Stimulated activated CD8-positive, alpha-beta memory T cell treated with anti-CD3 and anti-CD28 coated beads, Interleukin-2, amount 100 ng/mL, for 1 hour (primary cell): ENCODE data around the gene OOEP.
"Not testable (repeated sequence)": the region's sequence is repeated elsewhere in the genome, so short reads cannot be mapped to it uniquely, and the experiment has no call there.

Experiments
- DNase-seq, 2 donors: peaks; one replicate each; pipeline ENCODE4 v3.0.0-alpha.2; 2020; ENCODE audit warnings: low read depth in 2 of 2

The OOEP gene

DNA sequence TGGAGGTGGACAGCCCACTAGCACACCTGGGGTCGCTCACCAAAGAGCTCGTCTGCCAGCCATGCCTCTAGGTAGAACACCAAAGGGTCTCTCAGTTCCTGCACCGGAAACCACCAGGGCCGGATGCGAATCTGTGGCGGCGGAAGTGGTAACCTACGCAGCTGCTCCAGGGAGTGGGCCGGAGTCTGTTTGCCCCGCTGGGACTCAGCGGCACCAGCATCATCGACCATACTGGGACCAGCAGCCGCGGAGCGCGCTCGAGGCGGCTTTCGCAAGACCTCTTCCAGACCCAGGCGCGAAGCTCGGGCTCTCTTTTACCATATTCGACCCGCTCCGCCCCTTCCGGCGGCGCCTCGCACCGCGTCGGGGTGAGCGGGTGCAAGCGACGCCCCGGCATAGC is at the start of gene OOEP:
TSS of gene OOEP (minus strand) at position 335 of the 400 bp plus-strand sequence. CDS start at position 230, 105 bp downstream.
- no peak for DNase-seq

DNA sequence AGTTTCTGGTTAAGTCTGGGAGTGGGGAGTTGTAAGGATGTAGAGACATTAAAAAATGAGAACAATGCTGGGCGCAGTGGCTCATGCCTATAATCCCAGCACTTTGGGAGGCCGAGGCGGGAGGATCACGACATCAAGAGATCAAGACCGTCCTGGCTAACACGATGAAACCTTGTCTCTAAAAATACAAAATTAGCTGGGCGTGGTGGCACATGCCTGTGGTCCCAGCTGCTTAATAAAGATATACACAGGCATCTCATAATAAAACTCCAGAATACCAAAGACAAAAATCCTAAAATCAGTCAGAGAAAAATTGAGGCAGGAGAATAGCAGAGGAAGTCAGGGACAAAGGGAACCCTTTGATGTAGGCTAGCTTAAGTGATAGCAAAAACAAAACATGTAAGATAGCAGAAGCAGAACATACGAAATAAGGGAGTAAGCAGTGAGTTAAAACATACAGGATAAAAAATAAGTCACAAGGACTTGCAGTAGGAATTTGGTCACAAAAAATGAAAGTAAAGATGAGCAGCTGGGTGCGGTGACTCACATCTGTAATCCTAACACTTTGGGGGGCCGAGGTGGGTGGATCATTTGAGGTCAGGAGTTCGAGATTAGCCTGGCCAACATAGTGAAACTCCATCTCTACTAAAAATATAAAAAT is 48.5 kb upstream of the OOEP start:
- no peak for DNase-seq

DNA sequence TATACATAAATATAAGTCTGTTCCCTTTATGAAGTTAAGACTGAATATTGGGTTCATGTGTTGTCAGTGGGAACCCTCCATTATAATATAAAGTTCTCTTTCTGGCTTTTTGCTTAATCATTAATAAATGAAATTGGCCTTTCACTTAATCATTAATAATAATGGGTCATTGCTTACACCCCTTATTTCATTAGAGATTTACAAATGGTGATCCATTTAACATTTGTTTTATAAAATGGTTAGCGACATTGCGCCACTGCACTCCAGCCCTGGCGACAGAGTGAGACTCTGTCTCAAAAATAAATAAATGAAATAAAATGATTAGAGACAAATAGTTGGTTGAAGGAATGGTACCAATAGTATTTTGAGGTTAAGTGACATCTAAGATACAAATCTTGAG is 43.4 kb upstream of the OOEP start:
- no peak for DNase-seq

DNA sequence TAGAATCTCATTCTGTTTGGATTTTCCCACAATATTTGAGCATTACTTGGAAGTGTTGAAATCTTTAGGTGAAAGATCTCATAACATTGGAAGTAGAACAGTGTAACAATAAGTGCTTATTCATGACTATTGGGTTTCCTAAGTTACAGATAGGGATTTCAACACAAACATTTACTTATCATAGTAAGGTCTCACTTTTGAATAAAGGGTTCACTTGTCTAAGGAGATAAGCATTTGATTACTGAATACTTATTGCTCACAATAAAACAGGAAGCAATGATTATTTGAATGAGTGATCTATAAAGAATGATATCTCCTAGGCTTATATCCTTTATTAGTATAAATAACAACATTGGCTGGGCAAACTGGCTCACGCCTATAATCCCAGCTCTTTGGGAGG is 39.7 kb upstream of the OOEP start:
- DNase-seq: no peak

DNA sequence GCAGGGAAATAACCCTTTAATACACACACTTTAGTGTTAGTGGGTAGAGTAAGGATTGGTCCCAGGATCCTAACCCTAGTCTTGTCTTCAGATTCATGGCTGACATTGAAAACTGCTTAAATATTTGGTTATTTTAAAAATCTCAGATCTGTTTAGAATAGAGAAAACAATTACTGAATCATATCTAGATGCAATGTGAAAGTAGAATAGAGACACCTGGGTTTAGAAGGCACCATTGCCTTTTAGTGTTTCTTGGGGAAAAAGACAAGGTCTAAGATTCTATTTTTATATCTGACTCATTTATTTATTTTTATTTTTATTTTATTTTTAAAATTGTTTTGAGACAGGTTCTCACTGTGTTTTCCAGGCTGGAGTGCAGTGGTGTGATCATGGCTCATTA is 31.0 kb upstream of the OOEP start:
- DNase-seq: no peak

DNA sequence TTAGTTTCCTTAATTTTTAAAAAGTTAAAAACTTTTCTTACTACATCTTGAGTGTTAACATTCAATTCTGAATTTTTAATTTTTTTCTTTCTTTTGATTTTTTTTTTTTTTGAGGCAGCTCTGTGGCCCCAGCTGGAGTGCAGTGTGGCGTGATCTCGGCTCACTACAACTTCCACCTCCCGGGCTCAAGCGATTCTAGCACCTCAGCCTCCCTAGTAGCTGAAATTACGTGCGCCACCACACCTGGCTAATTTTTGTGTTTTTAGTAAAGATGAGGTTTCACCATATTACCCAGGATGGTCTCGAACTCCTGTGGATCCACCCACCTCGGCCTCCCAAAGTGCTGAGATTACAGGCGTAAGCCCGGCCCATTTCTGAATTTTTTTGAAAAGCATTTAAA is 26.2 kb upstream of the OOEP start:
- no peak for DNase-seq

DNA sequence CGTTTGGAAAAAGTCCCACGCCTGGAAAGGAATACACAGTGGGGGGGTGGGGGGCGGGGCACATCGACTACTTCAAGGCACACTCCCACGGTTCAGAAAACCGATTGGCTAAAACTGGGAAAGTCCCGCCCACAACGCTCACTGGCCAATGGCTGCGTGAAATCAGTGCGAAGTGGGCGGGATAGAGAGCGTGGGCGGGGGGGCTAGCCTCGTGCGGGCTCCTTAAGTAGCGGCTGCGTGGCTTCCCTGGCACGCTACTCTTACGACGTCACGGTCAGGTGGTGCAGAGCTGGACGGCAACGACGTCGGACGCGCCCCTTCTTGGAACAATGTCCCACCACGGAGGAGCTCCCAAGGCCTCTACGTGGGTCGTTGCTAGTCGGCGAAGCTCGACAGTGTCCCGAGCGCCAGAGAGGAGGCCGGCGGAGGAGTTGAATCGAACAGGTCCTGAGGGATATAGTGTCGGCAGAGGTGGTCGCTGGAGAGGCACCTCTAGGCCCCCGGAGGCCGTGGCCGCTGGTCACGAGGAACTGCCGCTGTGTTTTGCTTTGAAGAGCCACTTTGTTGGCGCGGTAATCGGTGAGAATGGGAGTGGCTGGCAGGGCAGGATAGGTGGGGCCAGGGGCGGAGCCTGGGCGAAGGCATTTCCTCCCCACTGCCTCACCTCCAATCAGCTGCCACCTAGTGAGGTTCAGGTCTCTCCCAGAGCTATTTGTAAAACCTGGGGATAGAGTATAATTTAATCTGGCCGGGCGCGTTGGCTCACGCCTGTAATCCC is 25.1 kb upstream of the OOEP start, which contains the start of gene DDX43:
TSS of gene DDX43 (plus strand) at position 252 of the 778 bp plus-strand sequence. CDS start at position 330, 78 bp downstream.
- peak in 1 of 2 donors; percentile 30 for DNase-seq

DNA sequence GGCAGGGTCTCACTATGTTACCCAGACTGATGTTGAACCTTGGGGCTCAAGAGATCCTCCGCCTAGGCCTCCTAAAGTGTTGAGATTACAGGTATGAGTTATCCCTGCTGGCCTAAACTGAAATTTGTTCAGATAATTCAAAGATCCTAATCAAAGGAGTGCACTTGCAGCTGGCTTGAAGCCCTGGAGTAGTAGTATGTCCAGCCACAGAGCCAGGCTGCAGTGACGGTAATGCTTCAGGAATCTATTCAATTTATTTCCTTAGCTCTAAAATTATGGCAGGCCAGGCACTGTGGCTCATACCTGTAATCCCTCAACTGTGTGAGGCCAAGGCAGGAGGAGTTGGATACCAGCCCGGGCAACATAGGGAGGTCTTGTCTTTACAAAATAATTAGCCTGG is 23.6 kb upstream of the OOEP start:
- DNase-seq: no peak

DNA sequence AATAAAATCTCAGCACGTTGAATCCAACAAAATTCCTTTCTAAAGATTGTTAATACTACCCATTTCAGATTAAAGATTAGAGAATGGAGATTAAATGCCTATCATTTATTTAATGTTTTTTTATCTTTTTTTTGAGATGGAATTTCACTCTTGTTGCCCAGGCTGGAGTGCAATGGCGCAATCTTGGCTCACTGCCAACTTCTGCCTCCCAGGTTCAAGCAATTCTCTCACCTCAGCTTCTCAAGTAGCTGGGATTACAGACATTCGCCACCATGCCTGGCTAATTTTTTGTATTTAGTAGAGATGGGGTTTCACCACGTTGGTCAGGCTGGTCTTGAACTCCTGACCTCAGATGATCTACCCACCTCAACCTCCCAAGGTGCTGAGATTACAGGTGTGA is 22.5 kb upstream of the OOEP start:
- DNase-seq: not testable (repeated sequence)

DNA sequence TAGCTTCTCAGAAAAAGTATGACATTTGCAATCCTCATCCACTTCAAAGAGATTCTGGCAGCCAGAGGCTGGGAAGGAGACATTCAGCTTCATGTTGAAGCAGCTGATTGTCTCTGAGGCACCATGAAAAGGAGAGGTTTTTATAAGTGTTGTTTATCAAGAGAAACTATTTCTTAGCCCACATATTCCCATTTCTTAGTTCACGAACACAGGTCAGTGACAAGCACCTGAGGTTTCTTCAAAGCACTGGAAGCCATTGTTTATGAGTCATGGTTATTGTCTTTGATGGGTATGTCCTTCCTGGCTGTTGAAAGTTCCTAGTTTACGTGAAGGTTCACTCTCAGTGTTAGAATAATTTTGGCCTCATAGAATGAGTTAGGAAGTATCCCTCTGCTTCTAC is 22.0 kb upstream of the OOEP start:
- DNase-seq: no peak

DNA sequence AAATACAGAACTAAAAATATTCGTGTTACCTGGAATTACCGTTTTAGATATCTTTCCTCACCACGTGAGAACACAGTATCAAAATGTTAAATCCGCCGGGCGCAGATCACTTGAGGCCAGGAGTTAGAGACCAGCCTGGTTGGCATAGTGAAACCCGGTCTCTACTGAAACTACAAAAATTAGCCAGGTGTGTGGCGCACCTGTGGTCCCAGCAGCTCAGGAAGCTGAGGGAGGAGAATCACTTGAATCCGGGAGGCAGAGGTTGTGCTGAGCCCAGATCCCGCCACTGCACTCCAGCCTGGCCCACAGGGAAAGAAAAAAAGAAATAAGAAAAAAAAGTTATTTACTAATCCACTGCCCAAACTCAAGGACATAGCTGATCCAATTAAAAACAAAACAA is 20.2 kb upstream of the OOEP start:
- DNase-seq: no peak

DNA sequence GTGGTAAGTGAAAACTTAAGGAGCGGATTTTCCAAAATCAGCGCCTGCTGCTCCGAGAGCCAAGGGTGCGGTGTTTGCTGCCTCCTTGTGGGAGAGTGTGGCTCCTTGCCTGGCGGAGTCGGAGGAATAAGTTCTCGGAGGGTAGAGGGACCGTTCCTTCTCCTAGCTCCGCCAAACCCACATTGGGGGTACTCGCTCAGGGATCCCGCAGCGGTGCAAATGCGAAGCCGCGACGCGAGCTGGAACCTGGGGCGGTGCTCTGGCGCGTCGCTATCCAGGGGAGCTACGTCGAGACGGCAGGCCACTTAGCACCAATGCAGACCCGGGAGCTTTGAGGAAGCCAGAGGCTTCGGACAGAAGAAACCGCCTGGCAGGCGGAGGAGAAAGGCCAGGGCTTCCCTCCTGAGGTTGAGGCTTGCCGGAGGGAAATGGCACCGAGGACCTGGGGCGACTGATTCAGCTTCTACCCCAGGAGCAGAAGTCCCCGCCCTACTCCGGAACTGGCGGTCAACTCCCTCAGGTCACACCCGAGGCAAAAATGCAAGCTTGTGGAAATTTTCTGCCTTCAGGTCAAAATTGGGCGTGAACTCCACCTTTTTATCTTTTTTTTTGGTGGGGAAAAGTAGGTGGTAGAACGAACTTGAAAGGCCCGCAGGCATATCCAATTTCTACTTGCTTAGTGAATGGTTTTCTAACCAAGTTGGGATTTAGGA is 19.3 kb upstream of the OOEP start:
- peak; percentile 15 to 43 for DNase-seq

DNA sequence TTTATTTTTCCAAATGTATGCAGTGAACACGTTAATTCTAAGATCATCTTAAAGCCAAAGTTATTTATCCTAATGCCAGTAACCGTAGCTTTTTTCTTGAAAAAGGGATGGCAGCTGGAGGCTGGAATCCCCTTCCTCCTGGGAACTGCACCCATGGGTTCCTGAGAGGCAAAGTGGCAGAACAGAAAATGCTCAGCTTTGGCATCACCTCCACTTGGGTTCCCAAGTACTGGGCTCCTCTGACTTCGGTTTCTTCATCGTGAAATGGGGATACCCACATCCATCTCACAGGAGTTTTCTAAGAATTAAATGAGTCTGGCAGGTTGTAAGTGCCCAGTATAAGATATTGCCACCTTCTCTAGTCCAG is 18.7 kb upstream of the OOEP start:
- DNase-seq: no peak

DNA sequence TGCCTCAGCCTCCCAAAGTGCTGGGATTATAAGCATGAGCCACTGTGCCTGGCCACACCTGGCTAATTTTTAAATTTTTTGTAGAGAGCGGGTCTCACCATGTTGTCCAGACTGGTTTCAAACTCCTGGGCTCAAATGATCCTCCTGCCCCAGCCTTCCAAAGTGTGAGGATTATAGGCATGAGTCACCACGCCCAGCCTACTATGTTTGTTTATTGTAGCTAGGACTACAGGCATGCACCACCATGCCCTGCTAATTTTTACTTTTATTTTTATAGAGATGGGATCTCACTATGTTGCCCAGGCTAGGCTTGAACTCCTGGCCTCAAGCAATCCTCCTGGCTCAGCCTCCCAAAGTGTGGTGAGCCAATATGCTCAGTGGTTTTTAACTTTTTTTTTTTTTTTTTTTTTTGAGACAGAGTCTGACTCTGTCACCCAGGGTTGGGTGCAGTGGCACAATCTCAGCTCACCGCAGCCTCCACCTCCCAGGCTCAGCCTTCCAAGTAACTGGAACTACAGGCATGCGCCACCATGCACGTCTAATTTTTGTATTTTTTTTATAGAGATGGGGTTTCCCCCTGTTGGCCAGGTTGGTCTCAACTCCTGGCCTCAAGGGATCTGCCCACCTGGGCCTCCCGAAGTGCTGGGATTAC is 12.9 kb upstream of the OOEP start:
- no peak for DNase-seq

DNA sequence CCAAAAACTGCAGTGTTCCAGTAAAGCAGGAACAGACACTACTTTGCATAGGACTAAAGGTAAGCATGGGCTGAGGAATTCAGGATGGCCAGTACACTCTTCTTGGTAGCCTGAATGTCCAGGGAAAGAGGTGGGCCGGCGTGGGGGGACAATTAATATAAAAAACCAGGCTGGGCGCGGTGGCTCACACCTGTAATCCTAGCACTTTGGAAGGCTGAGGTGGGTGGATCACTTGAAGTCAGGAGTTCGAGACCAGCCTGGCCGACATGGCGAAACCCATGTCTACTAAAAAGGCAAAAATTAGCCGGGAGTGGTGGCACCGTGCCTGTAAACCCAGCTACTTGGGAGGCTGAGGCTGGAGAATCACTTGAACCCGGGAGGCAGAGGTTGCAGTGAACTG is 11.8 kb upstream of the OOEP start:
- DNase-seq: not testable (repeated sequence)

DNA sequence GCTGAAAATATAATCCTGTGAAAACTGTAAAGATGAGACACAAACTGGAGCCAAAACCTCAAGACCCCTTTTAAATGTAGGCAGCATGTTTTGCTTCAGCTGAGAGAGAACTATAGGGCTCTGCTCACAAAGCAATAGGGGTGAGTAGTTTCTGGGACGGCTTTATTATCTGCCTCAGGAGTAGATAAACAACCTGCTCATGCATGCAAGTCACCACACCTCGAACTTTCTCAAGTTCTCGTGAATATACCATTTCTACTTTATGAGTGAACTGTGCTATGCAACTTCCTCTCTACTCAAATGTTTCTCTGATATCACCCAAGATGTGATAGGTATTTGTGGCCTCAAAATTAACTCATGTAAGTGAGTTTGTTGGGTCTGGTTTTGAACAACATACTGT is 7.5 kb upstream of the OOEP start:
- DNase-seq: no peak

DNA sequence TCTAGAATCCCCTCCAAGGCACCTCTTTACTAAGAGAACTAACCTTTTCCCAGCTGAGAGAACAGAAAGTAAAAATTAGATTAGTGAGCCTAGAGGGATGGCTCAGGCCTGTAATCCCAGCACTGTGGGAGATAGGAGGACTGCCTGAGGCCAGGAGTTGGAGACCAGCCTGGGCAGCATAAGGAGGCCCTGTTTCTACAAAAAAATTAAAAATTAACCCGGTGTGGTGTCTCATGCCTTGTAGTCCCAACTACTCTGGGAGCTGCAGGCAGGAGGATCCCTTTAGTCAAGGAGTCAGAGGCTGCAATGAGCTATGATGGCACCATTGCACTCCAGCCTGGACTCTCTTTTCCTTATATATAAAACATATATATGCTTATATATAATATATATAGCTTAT is 5.5 kb upstream of the OOEP start:
- DNase-seq: no peak

DNA sequence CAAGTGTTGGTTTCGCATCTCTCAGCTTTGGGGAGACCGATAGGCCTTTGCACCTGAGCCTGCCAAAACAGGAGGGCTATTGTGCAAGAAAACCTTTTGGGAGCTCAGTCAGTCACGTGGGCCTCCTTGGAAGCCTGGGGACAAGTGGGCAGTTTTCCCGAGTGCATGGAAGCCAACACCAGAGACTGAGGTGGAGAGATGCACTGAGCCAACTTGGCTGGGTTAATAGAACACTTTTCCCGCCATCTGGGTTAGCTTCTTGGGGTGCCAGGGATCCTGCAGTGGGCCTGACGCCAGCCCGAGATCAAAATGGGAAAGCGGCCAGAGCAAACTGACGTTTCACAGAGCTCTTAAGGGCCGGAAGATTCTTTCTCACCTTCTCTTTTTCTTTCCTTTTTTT is 2.8 kb upstream of the OOEP start:
- no peak for DNase-seq

DNA sequence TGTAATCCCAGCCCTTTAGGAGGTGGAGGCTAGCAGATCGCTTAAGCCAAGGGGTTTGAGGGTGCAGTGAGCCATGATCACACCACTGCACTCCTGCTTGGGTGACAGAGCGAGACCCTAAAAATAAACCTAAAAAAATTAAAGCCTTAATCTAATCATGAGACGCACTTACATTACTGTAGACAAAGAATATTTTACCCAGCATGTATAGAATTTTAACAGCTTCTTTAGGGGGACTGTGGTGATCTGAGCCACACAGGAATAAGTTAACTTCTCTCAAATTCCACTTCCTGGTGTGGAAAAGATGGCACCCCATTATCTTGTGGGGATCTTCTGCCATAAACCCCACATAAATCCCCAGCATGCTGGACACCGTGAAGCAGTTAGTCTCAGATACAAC is 2.3 kb upstream of the OOEP start:
- no peak for DNase-seq

DNA sequence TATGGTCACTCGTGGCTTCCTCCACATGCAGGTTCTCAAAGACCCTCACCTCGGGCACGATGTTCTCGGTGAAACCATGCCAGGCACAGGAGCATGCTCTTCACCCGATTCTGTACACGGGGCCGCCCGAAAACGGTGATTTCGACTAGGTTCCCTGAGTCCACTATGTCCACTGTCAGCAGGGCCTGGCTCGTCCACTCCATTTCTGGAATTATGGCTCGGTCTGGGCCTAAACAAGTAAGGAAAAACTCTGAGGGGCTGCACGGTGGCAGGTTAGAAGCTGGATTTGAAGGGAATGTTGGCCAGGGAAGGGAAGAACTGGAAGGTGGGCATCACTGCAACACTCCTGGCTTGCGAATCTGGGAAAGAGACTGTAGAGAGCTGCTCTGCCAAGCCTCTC is 540 bp downstream of the OOEP start:
- DNase-seq: no peak

DNA sequence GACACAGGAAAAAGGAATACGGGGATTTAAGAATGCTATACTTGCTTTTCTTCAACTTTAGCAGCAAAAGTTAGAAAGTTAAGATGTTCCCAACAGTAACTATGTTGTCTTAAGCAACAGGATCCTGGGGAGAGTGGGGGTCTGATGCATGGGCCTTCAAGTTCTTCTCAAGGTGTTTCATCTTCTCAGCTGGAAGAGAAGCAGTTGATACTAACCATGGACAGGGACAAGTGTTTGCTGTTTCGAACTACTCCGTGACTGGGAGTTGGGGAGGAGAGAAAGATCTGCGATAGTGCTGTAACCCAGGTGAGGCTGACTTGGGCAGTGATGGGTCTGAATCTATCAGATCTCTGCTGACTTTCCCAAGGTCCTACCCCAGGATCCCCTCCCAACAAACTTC is 1.0 kb downstream of the OOEP start:
- DNase-seq: no peak

DNA sequence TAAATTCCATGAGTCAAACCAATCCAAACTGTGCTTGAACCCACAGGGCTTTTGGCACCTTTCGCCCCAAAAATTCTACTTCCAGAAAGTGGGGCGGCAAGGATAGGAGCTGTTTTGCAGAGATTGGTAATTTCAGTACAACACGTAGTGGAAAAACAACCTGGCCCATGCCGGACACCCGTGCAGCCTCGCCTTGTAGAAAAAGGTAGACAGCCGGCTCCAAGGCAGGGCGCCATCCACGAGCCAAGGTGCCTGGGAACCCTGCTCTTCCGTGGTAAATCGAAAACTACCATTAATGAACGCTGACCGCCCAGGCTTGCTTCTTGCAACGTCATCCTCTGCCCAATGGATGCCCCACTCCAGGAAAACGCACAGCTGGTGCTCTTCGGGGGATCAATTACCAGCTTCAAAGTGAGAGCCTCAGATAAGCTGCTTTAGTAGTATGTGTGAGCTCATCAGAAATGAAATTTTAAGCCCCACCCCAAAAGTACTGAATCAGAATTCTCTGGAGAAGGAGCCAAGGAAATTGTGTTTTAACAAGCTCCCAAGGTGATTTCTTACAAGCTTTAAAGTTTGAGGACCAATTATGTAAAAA is 1.8 kb downstream of the OOEP start:
- no peak for DNase-seq
